GM12878 (cell line): ENCODE data around the gene SAPCD2. TPM values are rescaled to one million over a fixed set of nuclear protein-coding genes. Genes with fewer than 3 reads are reported as not detected.

Experiments used
- IKZF2 ChIP-seq, 2 experiments: fragments of 450-650 bp; IDR thresholded peaks; 2 replicates each; pipeline ENCODE4 v1.6.1; 2017; ENCODE audit warnings: mild to moderate bottlenecking in 2 of 2, moderate library complexity in 2 of 2
- ZNF622 ChIP-seq: fragments of 450-650 bp; IDR thresholded peaks from 2 replicates; pipeline ENCODE4 v1.6.1; 2017; ENCODE audit warnings: mild to moderate bottlenecking, inconsistent platforms
- ZZZ3 ChIP-seq: IDR thresholded peaks from 2 replicates; pipeline ENCODE4 v1.6.1; 2011; ENCODE audit warnings: low read depth; ENCODE audit not compliant: control insufficient read depth, insufficient read length
- polyA plus RNA-seq, 11 experiments: library from polyadenylated mRNA; depleted of rRNA in 4 of 11; unstranded in 6 of 11; stranded (reverse) in 5 of 11; fragments of >200 nt; fragmentation: Nextera tagmentation in 4 of 11; fragmentation: Illumina TruSeq in 1 of 11; extraction: Ambion mirVana in 4 of 11; extraction: Trizol in 1 of 11; gene quantifications; 1 replicate in 1 of 11; 2 replicates in 10 of 11; pipeline versions ENCODE4 v1.2.1 to v1.2.3, GENCODE V29; 2011 to 2016; ENCODE audit warnings: inconsistent platforms in 2 of 11, missing spikeins in 2 of 11, low read depth in 1 of 11
- total RNA-seq, 4 experiments: library from RNA; depleted of rRNA in 3 of 4; stranded (reverse); fragments of >200 nt in 3 of 4; fragmentation: Illumina TruSeq in 1 of 4; extraction: Trizol in 1 of 4; gene quantifications; 2 replicates each; pipeline versions ENCODE4 v1.2.1 to v1.2.3, GENCODE V29; 2013 to 2021
- TF ChIP-seq, protein P1 (sequence below): fragments of 450-650 bp; formaldehyde crosslinking; IDR thresholded peaks from 2 replicates; pipeline ENCODE4 v1.4.0; 2020; ENCODE audit warnings: mild to moderate bottlenecking, moderate library complexity
- TF ChIP-seq, protein P2 (sequence below): fragments of 450-650 bp; conservative IDR thresholded peaks from 2 replicates; pipeline ENCODE4 v1.6.1; 2017; ENCODE audit warnings: mild to moderate bottlenecking, moderate library complexity

Gene SAPCD2
- total and polyA plus RNA-seq, 10 of the 15 experiments (the other 5 are each of a cell fraction or from before 2014, with no cell fraction given), result 1.6 to 35.2 (median 7.2) TPM

DNA sequence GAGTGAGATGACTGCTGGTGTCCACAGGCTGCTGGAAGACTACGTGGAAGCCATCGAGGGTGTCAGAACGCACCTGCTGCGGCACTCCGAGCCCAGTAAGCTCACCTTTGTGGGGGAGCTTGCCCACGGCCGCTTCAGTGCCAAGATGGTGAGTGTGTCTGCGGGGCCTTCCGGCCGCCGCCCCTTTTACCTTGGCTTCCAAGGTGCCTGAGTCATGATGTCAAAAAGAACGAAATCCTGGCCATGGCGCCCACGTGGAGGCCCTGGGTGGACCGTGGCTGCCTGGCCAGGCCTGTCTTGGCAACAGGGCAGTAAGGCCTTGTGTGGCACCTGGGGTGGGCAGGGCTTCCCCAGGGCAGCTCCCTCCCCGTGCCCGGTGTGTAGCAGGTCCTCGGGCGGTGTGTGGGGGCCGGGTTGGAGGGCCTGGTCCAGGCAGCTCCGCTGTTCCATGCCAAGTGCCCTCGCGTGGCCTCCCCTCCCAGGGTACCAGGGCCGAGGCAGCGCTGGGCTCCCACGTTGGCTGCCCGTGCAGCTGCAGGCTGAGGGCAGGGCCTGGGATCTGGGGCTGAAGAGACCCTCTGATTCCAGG lies 36.4 kb upstream of the SAPCD2 start (continued):
- TF ChIP-seq, protein P1, sequence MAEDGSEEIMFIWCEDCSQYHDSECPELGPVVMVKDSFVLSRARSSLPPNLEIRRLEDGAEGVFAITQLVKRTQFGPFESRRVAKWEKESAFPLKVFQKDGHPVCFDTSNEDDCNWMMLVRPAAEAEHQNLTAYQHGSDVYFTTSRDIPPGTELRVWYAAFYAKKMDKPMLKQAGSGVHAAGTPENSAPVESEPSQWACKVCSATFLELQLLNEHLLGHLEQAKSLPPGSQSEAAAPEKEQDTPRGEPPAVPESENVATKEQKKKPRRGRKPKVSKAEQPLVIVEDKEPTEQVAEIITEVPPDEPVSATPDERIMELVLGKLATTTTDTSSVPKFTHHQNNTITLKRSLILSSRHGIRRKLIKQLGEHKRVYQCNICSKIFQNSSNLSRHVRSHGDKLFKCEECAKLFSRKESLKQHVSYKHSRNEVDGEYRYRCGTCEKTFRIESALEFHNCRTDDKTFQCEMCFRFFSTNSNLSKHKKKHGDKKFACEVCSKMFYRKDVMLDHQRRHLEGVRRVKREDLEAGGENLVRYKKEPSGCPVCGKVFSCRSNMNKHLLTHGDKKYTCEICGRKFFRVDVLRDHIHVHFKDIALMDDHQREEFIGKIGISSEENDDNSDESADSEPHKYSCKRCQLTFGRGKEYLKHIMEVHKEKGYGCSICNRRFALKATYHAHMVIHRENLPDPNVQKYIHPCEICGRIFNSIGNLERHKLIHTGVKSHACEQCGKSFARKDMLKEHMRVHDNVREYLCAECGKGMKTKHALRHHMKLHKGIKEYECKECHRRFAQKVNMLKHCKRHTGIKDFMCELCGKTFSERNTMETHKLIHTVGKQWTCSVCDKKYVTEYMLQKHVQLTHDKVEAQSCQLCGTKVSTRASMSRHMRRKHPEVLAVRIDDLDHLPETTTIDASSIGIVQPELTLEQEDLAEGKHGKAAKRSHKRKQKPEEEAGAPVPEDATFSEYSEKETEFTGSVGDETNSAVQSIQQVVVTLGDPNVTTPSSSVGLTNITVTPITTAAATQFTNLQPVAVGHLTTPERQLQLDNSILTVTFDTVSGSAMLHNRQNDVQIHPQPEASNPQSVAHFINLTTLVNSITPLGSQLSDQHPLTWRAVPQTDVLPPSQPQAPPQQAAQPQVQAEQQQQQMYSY (CRISPR knock-in tag), result no peak
- TF ChIP-seq ZZZ3 (no peak), IKZF2 (IDR thresholded peaks at IDR 0.05) (no peak), ZNF622 (no peak)
- TF ChIP-seq, protein P2, sequence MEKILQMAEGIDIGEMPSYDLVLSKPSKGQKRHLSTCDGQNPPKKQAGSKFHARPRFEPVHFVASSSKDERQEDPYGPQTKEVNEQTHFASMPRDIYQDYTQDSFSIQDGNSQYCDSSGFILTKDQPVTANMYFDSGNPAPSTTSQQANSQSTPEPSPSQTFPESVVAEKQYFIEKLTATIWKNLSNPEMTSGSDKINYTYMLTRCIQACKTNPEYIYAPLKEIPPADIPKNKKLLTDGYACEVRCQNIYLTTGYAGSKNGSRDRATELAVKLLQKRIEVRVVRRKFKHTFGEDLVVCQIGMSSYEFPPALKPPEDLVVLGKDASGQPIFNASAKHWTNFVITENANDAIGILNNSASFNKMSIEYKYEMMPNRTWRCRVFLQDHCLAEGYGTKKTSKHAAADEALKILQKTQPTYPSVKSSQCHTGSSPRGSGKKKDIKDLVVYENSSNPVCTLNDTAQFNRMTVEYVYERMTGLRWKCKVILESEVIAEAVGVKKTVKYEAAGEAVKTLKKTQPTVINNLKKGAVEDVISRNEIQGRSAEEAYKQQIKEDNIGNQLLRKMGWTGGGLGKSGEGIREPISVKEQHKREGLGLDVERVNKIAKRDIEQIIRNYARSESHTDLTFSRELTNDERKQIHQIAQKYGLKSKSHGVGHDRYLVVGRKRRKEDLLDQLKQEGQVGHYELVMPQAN, result no peak
